HEK293 (cell line): ENCODE measurements around the gene DIP2C.

Experiments
- CTCF ChIA-PET: fragments of 350-600 bp; formaldehyde crosslinking; extraction: SDS; loops from one replicate; lab custom pipeline; 2021; ENCODE audit warnings: antibody characterized with exemption; lab: Yijun Ruan, JAX
- POLR2A ChIA-PET: fragments of 300-600 bp; formaldehyde crosslinking; extraction: SDS; loops from one replicate; lab custom pipeline; 2020; ENCODE audit warnings: antibody characterized with exemption, inconsistent platforms; lab: Yijun Ruan, JAX
- H3K27ac ChIP-seq: fragments of 200-500 bp; sonication (Bioruptor generic); 2 replicates; pipeline ENCODE4 v1.5.1; 2014; ENCODE audit warnings: low read depth, low read length, control low read depth, inconsistent platforms; ENCODE audit errors: extremely low read depth
- H3K36me3 ChIP-seq, 2 experiments: fragments of 200-500 bp in 1 of 2; sonication (Bioruptor generic) in 1 of 2; 1 replicate in 1 of 2; 2 replicates in 1 of 2; pipeline ENCODE4 v1.5.1; 2014 to 2017; ENCODE audit warnings: inconsistent platforms in 2 of 2, low read length in 2 of 2; ENCODE audit not compliant: control insufficient read depth in 2 of 2, insufficient read depth in 1 of 2
- H3K4me1 ChIP-seq: fragments of 200-500 bp; sonication (Bioruptor generic); 2 replicates; pipeline ENCODE4 v1.5.1; 2014; ENCODE audit warnings: mild to moderate bottlenecking, low read length, inconsistent platforms; ENCODE audit not compliant: control insufficient read depth, insufficient read depth
- H3K4me3 ChIP-seq: 2 replicates; pipeline ENCODE4 v1.5.1; 2011; ENCODE audit warnings: low read depth, mild to moderate bottlenecking, control low read depth, low read length, moderate library complexity
- H3K9me3 ChIP-seq: fragments of 200-500 bp; sonication (Bioruptor generic); 2 replicates; pipeline ENCODE4 v1.5.1; 2014; ENCODE audit warnings: low read depth, low read length, inconsistent platforms; ENCODE audit not compliant: control insufficient read depth, insufficient read depth
- EGR2 ChIP-seq: fragments of 450-650 bp; formaldehyde crosslinking; IDR thresholded peaks from 2 replicates; pipeline ENCODE4 v1.5.1; 2016; ENCODE audit warnings: low read depth, missing biosample characterization, missing genetic modification characterization
- GFI1B ChIP-seq: fragments of 450-650 bp; formaldehyde crosslinking; IDR thresholded peaks from 2 replicates; pipeline ENCODE4 v1.5.1; 2016; ENCODE audit warnings: missing biosample characterization, missing genetic modification characterization
- KLF1 ChIP-seq: fragments of 450-650 bp; formaldehyde crosslinking; IDR thresholded peaks from 2 replicates; pipeline ENCODE4 v1.5.1; 2016; ENCODE audit warnings: missing biosample characterization, missing genetic modification characterization
- KLF16 ChIP-seq: fragments of 450-650 bp; formaldehyde crosslinking; IDR thresholded peaks from 2 replicates; pipeline ENCODE4 v1.5.1; 2017; ENCODE audit warnings: missing biosample characterization, missing genetic modification characterization
- MEIS1 ChIP-seq: sonication (generic); formaldehyde crosslinking; IDR thresholded peaks from 2 replicates; pipeline ENCODE4 v1.8.1; 2022; ENCODE audit warnings: missing genetic modification reagents, mild to moderate bottlenecking, borderline replicate concordance
- MYNN ChIP-seq: fragments of 450-650 bp; formaldehyde crosslinking; IDR thresholded peaks from 2 replicates; pipeline ENCODE4 v1.5.1; 2016; ENCODE audit warnings: missing biosample characterization, missing genetic modification characterization, borderline replicate concordance
- ZFHX2 ChIP-seq: fragments of 450-650 bp; formaldehyde crosslinking; conservative IDR thresholded peaks from 2 replicates; pipeline ENCODE4 v1.5.1; 2016; ENCODE audit warnings: missing biosample characterization, missing genetic modification characterization
- ZNF16 ChIP-seq: fragments of 450-650 bp; formaldehyde crosslinking; IDR thresholded peaks from 2 replicates; pipeline ENCODE4 v1.5.1; 2016; ENCODE audit warnings: low read depth, missing biosample characterization, missing genetic modification characterization
- ZNF248 ChIP-seq: fragments of 450-650 bp; formaldehyde crosslinking; IDR thresholded peaks from 2 replicates; pipeline ENCODE4 v1.5.1; 2017; ENCODE audit warnings: missing biosample characterization, missing genetic modification characterization
- ZNF391 ChIP-seq: fragments of 450-650 bp; formaldehyde crosslinking; IDR thresholded peaks from 2 replicates; pipeline ENCODE4 v1.5.1; 2016; ENCODE audit warnings: low read depth, missing biosample characterization, missing genetic modification characterization, borderline replicate concordance
- ZNF48 ChIP-seq: fragments of 450-650 bp; formaldehyde crosslinking; IDR thresholded peaks from 2 replicates; pipeline ENCODE4 v1.5.1; 2016; ENCODE audit warnings: missing biosample characterization, missing genetic modification characterization
- ZNF549 ChIP-seq: fragments of 450-650 bp; IDR thresholded peaks from 2 replicates; pipeline ENCODE4 v1.5.1; 2018; ENCODE audit warnings: missing biosample characterization, missing genetic modification characterization, mild to moderate bottlenecking, inconsistent platforms, moderate library complexity
- ZNF558 ChIP-seq: fragments of 450-650 bp; formaldehyde crosslinking; IDR thresholded peaks from 2 replicates; pipeline ENCODE4 v1.5.1; 2016; ENCODE audit warnings: missing biosample characterization, missing genetic modification characterization
- ZNF658 ChIP-seq: fragments of 450-650 bp; formaldehyde crosslinking; IDR thresholded peaks from 2 replicates; pipeline ENCODE4; 2016; ENCODE audit warnings: missing biosample characterization, missing genetic modification characterization
- ZNF776 ChIP-seq: fragments of 450-650 bp; formaldehyde crosslinking; IDR thresholded peaks from 2 replicates; pipeline ENCODE4 v1.5.0; 2017; ENCODE audit warnings: missing biosample characterization, missing genetic modification characterization, borderline replicate concordance
- ZNF785 ChIP-seq: fragments of 450-650 bp; formaldehyde crosslinking; IDR thresholded peaks from 2 replicates; pipeline ENCODE4 v1.5.1; 2016; ENCODE audit warnings: missing biosample characterization, missing genetic modification characterization

DIP2C gene

GRCh38 chr10:340646-341045, 348.8 kb downstream of the DIP2C start:
- Histone ChIP-seq H3K4me3 (no peak overlapping the region), H3K36me3 (peaks cover 9 to 57% of the 10 kb centered on the region in 2 experiments; a peak in 2 of 3 replicates), H3K4me1 (no peaks in the 10 kb centered on the region), H3K9me3 (no peaks in the 10 kb centered on the region), H3K27ac (no peak overlapping the region)
- TF ChIP-seq KLF1 (tag by site-specific recombination), result no peak
- no peak for TF ChIP-seq ZNF785
- no peak for TF ChIP-seq ZNF48
- TF ChIP-seq ZNF658 (tag by site-specific recombination), result no peak
- no peak for TF ChIP-seq ZNF391 (tag by site-specific recombination)
- TF ChIP-seq GFI1B, result no peak
- TF ChIP-seq MYNN (tag by site-specific recombination), result no peak
- CTCF ChIA-PET, result interaction anchor here (0.7 kb wide), 1 partner anchor 99 kb away, joined by 3 read pairs; no protein-coding TSS in a partner anchor
- POLR2A ChIA-PET, result no interaction called here

GRCh38 chr10:339038-339391, 350.5 kb downstream of the DIP2C start:
- TF ChIP-seq ZNF248, result no peak
- TF ChIP-seq ZNF549, result no peak
- Histone ChIP-seq H3K4me1 (no peaks in the 10 kb centered on the region), H3K9me3 (no peaks in the 10 kb centered on the region), H3K4me3 (no peak overlapping the region), H3K36me3 (peaks cover 9 to 50% of the 10 kb centered on the region in 2 experiments; a peak in 2 of 3 replicates), H3K27ac (no peak overlapping the region)
- CTCF ChIA-PET, result no interaction called here
- POLR2A ChIA-PET, result no interaction called here

GRCh38 chr10:338171-339037, 351.1 kb downstream of the DIP2C start:
- Histone ChIP-seq H3K9me3 (no peaks in the 10 kb centered on the region), H3K4me1 (no peaks in the 10 kb centered on the region), H3K27ac (no peak overlapping the region), H3K4me3 (no peak overlapping the region), H3K36me3 (peaks cover 9 to 46% of the 10 kb centered on the region in 2 experiments; a peak in 2 of 3 replicates)
- POLR2A ChIA-PET, result no interaction called here
- TF ChIP-seq MEIS1 (CRISPR knock-in tag) (no peak), EGR2 (tag by site-specific recombination) (peak; percentile 70), ZFHX2 (peak; percentile 43; the same call in 1 of the 2 replicates), ZNF558 (tag by site-specific recombination) (no peak)
- CTCF ChIA-PET, result no interaction called here

- peaks cover 9 to 41% of the 10 kb centered on the region in 2 experiments; a peak in 2 of 3 replicates for H3K36me3 ChIP-seq
- no peak overlapping the region for H3K4me3 ChIP-seq
- TF ChIP-seq ZNF776 (tag by site-specific recombination) (no peak), ZNF16 (tag by site-specific recombination) (no peak)
- POLR2A ChIA-PET, result no interaction called here
- H3K4me1 ChIP-seq, result no peaks in the 10 kb centered on the region
- H3K27ac ChIP-seq, result no peak overlapping the region
- CTCF ChIA-PET, result no interaction called here
- H3K9me3 ChIP-seq, result no peaks in the 10 kb centered on the region
Observed at GRCh38 chr10:336247-336646, 353.2 kb downstream of the DIP2C start.

GRCh38 chr10:335151-335800, 354.2 kb downstream of the DIP2C start:
- Histone ChIP-seq H3K4me3 (no peak overlapping the region), H3K36me3 (peaks cover 9 to 32% of the 10 kb centered on the region in 2 experiments; a peak in 2 of 3 replicates), H3K27ac (no peak overlapping the region), H3K4me1 (no peaks in the 10 kb centered on the region), H3K9me3 (no peaks in the 10 kb centered on the region)
- TF ChIP-seq KLF16 (no peak), ZNF558 (tag by site-specific recombination) (no peak), ZNF391 (tag by site-specific recombination) (no peak)
- ChIA-PET CTCF (no interaction called here), POLR2A (no interaction called here)
